ENCODE results near the gene ASPSCR1. TPM values are rescaled to one million over a fixed set of nuclear protein-coding genes. Genes with fewer than 3 reads are reported as not detected.

ASPSCR1 gene
- total and polyA plus RNA-seq, 2 of the 13 experiments (the other 11 are each of a cell fraction or from before 2014, with no cell fraction given), result 274 to 314 TPM

- TF ChIP-seq TAF15 (IDR thresholded peaks at IDR 0.05; ENCODE audit: low read depth, low read length, poor library complexity, severe bottlenecking), result no peak
- TF ChIP-seq HNRNPK (IDR thresholded peaks at IDR 0.05; ENCODE audit: low read depth, low read length, poor library complexity, severe bottlenecking), result peak; percentile 70
- TF ChIP-seq, protein P1, sequence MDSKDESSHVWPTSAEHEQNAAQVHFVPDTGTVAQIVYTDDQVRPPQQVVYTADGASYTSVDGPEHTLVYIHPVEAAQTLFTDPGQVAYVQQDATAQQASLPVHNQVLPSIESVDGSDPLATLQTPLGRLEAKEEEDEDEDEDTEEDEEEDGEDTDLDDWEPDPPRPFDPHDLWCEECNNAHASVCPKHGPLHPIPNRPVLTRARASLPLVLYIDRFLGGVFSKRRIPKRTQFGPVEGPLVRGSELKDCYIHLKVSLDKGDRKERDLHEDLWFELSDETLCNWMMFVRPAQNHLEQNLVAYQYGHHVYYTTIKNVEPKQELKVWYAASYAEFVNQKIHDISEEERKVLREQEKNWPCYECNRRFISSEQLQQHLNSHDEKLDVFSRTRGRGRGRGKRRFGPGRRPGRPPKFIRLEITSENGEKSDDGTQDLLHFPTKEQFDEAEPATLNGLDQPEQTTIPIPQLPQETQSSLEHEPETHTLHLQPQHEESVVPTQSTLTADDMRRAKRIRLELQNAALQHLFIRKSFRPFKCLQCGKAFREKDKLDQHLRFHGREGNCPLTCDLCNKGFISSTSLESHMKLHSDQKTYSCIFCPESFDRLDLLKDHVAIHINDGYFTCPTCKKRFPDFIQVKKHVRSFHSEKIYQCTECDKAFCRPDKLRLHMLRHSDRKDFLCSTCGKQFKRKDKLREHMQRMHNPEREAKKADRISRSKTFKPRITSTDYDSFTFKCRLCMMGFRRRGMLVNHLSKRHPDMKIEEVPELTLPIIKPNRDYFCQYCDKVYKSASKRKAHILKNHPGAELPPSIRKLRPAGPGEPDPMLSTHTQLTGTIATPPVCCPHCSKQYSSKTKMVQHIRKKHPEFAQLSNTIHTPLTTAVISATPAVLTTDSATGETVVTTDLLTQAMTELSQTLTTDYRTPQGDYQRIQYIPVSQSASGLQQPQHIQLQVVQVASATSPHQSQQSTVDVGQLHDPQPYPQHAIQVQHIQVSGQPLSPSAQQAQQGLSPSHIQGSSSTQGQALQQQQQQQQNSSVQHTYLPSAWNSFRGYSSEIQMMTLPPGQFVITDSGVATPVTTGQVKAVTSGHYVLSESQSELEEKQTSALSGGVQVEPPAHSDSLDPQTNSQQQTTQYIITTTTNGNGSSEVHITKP (CRISPR knock-in tag; IDR thresholded peaks at IDR 0.05; ENCODE audit: low read depth), result no peak
- no peak; the same call in 1 of the 2 replicates for TF ChIP-seq KDM3A (CRISPR knock-in tag; IDR thresholded peaks at IDR 0.05; ENCODE audit: low read depth)
- no peak for TF ChIP-seq ASH2L (IDR thresholded peaks at IDR 0.05; ENCODE audit: insufficient read length, low read depth, low read length)
- TF ChIP-seq RNF2 (conservative IDR thresholded peaks at IDR 0.05; ENCODE audit: low read depth), result no peak; the same call in 1 of the 2 replicates
- no peak for TF ChIP-seq NFE2L2 (IDR thresholded peaks at IDR 0.05; ENCODE audit: low read length)
- TF ChIP-seq HDAC2 (CRISPR knock-in tag; IDR thresholded peaks at IDR 0.05), result no peak
- TF ChIP-seq TRIM22 (IDR thresholded peaks at IDR 0.05), result no peak
- TF ChIP-seq ZMYM4 (CRISPR knock-in tag; IDR thresholded peaks at IDR 0.05), result peak; percentile 39; the same call in 1 of the 2 replicates
- peak; percentile 96 for TF ChIP-seq MZF1 (CRISPR knock-in tag; IDR thresholded peaks at IDR 0.05; ENCODE audit: borderline replicate concordance)
- TF ChIP-seq SMAD1 (CRISPR knock-in tag; IDR thresholded peaks at IDR 0.05; ENCODE audit: borderline replicate concordance, low read depth), result no peak
- TF ChIP-seq ZNF205 (CRISPR knock-in tag; IDR thresholded peaks at IDR 0.05), result peak; percentile 43; the same call in 1 of the 2 replicates
- 0 out of 2 replicates have a peak, but pooled peaks have one; percentile 7 for TF ChIP-seq ZNF652 (CRISPR knock-in tag; IDR thresholded peaks at IDR 0.05; ENCODE audit: borderline replicate concordance, low read depth)
- 0 out of 2 replicates have a peak, but pooled peaks have one; percentile 6 for TF ChIP-seq RARA (CRISPR knock-in tag; IDR thresholded peaks at IDR 0.05)
- peak; percentile 34; the same call in 1 of the 2 replicates for TF ChIP-seq SIN3A (IDR thresholded peaks at IDR 0.05; ENCODE audit: borderline replicate concordance, low read depth, low read length)
- peak; percentile 28 for TF ChIP-seq ZNF354B (CRISPR knock-in tag; IDR thresholded peaks at IDR 0.05)
- TF ChIP-seq MIER3 (CRISPR knock-in tag; IDR thresholded peaks at IDR 0.05; ENCODE audit: borderline replicate concordance), result no peak
- no peak for TF ChIP-seq E2F5 (CRISPR knock-in tag; conservative IDR thresholded peaks at IDR 0.05)
- no peak for TF ChIP-seq FOXK1 (CRISPR knock-in tag; IDR thresholded peaks at IDR 0.05; ENCODE audit: borderline replicate concordance, low read depth)
- TF ChIP-seq TEF (CRISPR knock-in tag; IDR thresholded peaks at IDR 0.05), result no peak
- TF ChIP-seq ELF1 (CRISPR knock-in tag; IDR thresholded peaks at IDR 0.05), result no peak
- TF ChIP-seq FOXK2 (IDR thresholded peaks at IDR 0.05), result no peak
Measured at GRCh38 chr17:81993729-81994592, 16.5 kb downstream of the ASPSCR1 start (continued).
